HL-60/S4 (cell line): ENCODE data around the gene FTSJ1.
"Not testable (repeated sequence)": the region's sequence is repeated elsewhere in the genome, so short reads cannot be mapped to it uniquely, and the experiment has no call there.

Experiments used
- in situ Hi-C: fragments of 300-500 bp; cut with MboI; formaldehyde crosslinking; loops from 2 replicates; pipeline ENCODE4 v1.14.3; 2022; ENCODE audit warnings: low sequenced_read_pairs

The FTSJ1 gene

GRCh38 chrX:48492293-48492910 lies 16.4 kb downstream of the FTSJ1 start:
- in situ Hi-C loops: loop anchor here (25.0 kb wide), 1 partner anchor 405 kb away; no protein-coding TSS in a partner anchor

GRCh38 chrX:48493890-48494364 lies 17.9 kb downstream of the FTSJ1 start:
- in situ Hi-C loops: loop anchor here (25.0 kb wide), 1 partner anchor 407 kb away; no protein-coding TSS in a partner anchor

- in situ Hi-C loops: loop anchor here (25.0 kb wide), 1 partner anchor 409 kb away; no protein-coding TSS in a partner anchor
These were observed 20.7 kb downstream of the FTSJ1 start for GRCh38 chrX:48496660-48497059.

GRCh38 chrX:48497871-48498270 lies 21.9 kb downstream of the FTSJ1 start:
- in situ Hi-C loops: loop anchor here (25.0 kb wide), 1 partner anchor 411 kb away; no protein-coding TSS in a partner anchor

- in situ Hi-C loops: loop anchor here (25.0 kb wide), 1 partner anchor 411 kb away; no protein-coding TSS in a partner anchor
These were observed 22.4 kb downstream of the FTSJ1 start for GRCh38 chrX:48498374-48498809.

GRCh38 chrX:48504261-48504660 lies 28.3 kb downstream of the FTSJ1 start:
- in situ Hi-C loops: no loop called here

GRCh38 chrX:48505481-48505880 lies 29.5 kb downstream of the FTSJ1 start:
- in situ Hi-C loops: no loop called here

- in situ Hi-C loops: no loop called here
These were observed 31.2 kb downstream of the FTSJ1 start for GRCh38 chrX:48507246-48507645.

GRCh38 chrX:48508400-48509244 lies 32.6 kb downstream of the FTSJ1 start, which contains the start of gene PORCN:
PORCN (plus strand) TSS chrX:48508992; CDS start chrX:48509821, 829 bp downstream.
- in situ Hi-C loops: no loop called here

GRCh38 chrX:48509245-48509590 lies 33.2 kb downstream of the FTSJ1 start:
- in situ Hi-C loops: no loop called here

- in situ Hi-C loops: no loop called here
These were observed 33.6 kb downstream of the FTSJ1 start for GRCh38 chrX:48509619-48510018.

GRCh38 chrX:48511560-48511959 lies 35.6 kb downstream of the FTSJ1 start:
- in situ Hi-C loops: no loop called here

- in situ Hi-C loops: no loop called here
These were observed 36.5 kb downstream of the FTSJ1 start for GRCh38 chrX:48512371-48512935.

- in situ Hi-C loops: no loop called here
These were observed 37.7 kb downstream of the FTSJ1 start for GRCh38 chrX:48513670-48514069.

- in situ Hi-C loops: no loop called here
These were observed 38.3 kb downstream of the FTSJ1 start for GRCh38 chrX:48514126-48514806.

- in situ Hi-C loops: no loop called here
These were observed 39.0 kb downstream of the FTSJ1 start for GRCh38 chrX:48514868-48515460.

- in situ Hi-C loops: no loop called here
These were observed 39.8 kb downstream of the FTSJ1 start for GRCh38 chrX:48515842-48516241.

GRCh38 chrX:48516285-48516684 lies 40.3 kb downstream of the FTSJ1 start:
- in situ Hi-C loops: no loop called here

GRCh38 chrX:48516987-48517386 lies 41.0 kb downstream of the FTSJ1 start:
- in situ Hi-C loops: no loop called here

- in situ Hi-C loops: not testable (repeated sequence)
These were observed 43.5 kb downstream of the FTSJ1 start for GRCh38 chrX:48519481-48519880.
